Kidney glomerular epithelial cell (primary cell): ENCODE results near the gene PPP5C.
"Not testable (repeated sequence)": the region's sequence is repeated elsewhere in the genome, so short reads cannot be mapped to it uniquely, and the experiment has no call there.

Experiments
- DNase-seq: peaks from one replicate; lab custom pipeline; 2025; lab: John Stamatoyannopoulos, UW

PPP5C gene

GRCh38 chr19:46366620-46367292 is 19.9 kb downstream of the PPP5C start:
- no peak for DNase-seq

- no peak for DNase-seq
Observed at GRCh38 chr19:46367426-46367825, 20.5 kb downstream of the PPP5C start.

DNA sequence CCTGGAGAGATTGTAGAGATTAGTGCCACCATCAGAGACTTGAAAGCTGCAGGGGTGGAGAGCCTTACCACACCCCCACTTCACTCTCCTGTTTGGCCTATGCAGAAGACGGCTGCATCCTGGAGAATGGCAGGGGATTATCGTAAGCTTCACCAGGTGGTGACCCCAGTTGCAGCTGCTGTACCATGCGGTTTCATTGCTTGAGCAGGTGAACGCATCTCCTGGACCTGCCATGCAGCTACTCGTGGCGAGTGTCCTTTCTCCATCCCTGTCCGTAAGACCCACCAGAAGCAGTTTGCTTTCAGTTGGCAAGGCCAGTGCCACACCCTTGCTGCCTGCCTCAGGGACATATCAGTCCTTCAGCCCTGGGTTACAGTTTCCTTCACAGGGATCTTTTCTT is 21.2 kb downstream of the PPP5C start:
- no peak for DNase-seq

GRCh38 chr19:46369817-46370216 is 22.9 kb downstream of the PPP5C start:
- DNase-seq = no peak

GRCh38 chr19:46371371-46371901 is 24.5 kb downstream of the PPP5C start:
- DNase-seq = no peak

- DNase-seq = no peak
Observed at GRCh38 chr19:46372901-46373490, 26.1 kb downstream of the PPP5C start.

DNA sequence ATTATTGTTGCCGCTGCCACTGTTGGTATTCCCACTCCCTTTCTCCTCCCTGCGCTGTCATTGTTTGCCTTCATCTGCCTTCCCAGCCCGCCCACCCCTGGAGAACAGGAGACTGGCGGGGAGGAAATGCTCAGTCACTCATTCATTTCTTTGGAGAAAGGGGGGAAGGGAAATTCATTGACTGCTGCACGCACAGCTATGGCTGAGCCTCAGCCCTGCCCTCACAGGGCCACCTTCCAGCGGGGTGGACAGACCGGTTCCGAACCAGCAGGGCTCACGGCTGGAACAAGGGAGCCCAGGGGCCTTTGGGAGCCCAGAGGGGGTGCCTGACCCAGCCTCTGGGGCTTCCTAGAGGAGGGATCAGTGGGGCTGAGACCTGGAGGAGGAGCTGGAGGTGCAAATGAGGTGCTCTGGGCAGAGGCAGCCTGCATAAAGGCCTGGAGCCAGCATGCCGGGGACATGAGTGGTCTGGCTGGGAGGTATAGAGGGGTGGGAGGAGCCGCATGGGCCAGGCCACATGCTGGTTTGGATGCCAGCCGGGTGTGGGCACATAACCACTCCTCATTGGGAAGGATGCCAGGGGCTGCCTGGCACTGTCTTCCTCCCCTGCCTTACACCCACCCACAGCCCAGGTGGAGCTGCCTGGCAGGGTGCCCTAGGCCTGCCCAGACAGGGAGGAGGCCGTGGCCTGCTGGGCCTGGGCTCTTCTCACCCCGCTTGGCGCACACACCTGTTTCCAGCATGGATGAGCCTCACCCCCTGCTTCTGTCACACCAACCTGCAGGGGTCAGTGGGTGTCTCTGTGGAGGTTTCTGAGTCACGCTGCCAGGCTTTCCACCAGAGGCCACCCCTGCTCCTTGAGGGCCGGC is 26.8 kb downstream of the PPP5C start:
- DNase-seq = peak; percentile 96

DNA sequence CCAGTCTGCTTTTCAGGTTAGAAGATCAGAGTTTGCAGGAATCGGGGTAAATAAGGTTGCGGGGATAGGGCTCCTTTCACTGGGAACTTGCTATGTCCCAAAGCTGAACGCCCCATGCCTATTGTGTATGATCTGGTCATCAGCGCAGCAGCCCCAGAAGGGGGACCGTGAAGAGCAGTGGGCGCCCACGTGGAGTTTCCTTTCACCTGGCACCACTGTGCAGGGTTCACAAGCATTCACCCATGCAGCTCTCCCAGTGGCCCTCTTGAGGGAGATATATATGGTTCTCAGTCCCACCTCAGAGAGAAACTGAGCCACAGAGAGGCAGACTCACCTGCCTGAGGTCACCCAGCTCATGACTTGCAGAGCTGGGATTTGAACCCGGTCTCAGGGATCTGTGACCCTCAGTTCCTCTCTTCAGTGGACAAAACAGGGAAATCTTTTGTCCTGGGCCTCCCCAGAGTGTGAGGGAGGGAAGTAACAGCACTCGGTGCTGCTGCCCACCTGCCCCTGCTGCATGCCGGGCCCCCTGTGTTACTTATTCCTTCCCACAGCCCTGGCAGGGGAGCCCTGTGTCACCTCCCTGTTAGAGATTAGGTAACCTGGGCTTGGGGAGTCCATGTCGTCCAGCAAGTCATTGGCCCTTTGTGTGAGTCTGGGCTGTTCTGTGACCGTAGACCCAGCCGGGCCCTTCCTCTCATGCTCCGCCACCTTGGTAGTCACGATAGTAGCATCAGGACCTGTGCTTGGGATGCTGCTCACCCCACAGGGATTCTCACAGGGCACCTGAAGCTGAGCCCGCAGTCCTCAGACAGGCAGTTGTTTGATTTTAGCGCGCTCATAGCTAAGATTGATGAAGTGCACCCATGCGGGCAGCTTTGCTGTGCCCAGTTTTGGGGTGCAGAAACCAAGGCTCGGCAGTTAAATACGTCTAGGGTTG is 27.9 kb downstream of the PPP5C start:
- DNase-seq = no peak

DNA sequence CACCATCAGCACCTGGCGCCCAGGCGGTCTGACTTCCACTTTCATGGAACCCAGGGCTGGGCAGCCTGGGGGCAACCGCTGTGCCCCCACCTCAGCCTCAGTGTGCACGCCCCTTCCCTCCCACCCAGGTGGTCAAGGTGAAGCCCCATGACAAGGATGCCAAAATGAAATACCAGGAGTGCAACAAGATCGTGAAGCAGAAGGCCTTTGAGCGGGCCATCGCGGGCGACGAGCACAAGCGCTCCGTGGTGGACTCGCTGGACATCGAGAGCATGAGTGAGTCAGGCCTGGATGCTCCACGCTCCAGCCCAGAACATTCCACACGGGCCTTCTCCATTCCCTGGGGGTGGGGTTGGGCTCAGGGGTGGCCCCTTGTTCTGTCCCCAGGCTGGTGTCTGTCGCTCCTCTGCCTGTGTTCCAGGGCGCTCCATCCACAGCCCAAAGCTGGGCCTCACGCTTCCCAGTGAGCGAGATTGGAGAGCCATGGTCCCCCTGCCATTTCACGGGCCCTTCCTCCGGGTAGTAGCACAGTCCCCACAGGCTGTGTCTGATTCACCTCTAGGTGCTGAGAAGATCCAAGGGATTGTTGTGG is 28.7 kb downstream of the PPP5C start:
- DNase-seq = not testable (repeated sequence)

GRCh38 chr19:46376241-46377153 is 29.6 kb downstream of the PPP5C start:
- DNase-seq = no peak

DNA sequence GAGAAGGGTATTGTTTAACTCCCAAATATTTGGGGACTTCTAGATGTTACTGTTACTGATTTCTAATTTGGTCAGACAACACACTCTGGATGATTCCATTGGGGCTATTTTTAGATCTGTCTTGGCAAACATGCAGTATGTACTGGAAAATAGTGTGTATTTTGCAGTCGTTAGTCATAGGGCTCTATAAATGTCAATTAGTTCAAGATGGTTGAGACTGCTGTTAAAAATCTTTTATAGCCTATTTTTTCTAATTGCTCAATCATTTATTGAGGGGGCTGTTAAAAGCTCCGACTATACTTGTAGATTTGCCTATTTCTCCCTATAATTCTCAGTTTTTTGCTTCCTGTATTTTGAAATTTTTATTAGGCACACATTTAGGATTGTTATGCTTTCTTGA is 31.4 kb downstream of the PPP5C start:
- DNase-seq = no peak

GRCh38 chr19:46380690-46381089 is 33.8 kb downstream of the PPP5C start:
- DNase-seq = no peak

- no peak for DNase-seq
Observed at GRCh38 chr19:46381346-46381745, 34.5 kb downstream of the PPP5C start.

DNA sequence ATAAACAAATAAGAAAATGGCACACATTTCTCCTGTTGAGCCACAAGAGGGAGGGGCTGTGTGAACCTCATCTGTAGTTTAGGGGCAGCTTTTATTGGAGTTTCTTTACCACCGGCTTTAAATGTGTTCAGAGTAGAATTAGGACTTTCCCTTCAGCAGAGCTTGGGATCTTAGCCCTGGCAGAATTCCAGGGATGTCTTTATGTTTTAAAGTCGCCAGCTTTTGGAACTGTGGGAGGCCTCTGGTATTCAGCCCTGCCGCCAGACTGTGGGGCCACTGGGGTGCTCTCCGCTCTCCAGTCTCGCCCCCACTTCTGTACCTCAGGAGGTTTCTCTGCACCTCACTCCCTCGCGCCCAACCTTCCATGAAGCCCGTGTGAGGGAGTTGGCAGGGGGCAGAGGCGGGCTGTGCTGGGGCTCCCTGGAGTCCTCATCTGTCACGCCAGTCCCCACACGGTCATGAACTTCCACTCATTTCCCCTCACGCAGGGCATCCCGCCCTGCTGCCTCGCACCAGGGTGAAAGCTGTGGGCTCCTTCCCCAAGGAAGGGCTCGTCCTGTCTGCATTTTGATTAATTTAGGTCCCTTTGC is 35.0 kb downstream of the PPP5C start:
- no peak for DNase-seq

GRCh38 chr19:46383171-46383815 is 36.4 kb downstream of the PPP5C start:
- no peak for DNase-seq

GRCh38 chr19:46383846-46384245 is 37.0 kb downstream of the PPP5C start:
- no peak for DNase-seq

DNA sequence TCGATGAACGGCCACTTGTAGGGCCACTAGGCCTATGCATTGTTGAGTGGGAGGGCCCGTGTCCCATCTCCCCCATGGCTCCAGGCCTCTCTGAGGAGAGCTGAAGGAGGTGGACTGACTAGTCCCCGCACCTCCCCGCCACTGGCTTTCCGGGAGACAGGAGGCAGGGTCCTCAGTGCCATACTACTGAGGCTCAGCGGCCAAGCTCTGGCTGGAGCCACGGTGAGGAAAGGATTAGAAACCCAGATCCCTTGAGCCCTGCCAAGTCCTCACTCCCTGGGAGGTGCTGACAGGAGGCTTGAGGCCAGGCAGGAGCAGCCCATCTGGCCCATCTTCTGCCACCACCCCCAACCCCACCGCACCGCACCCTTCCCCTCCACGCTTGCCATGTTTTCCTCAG is 37.5 kb downstream of the PPP5C start:
- DNase-seq = no peak

- DNase-seq = no peak
Observed at GRCh38 chr19:46385636-46386035, 38.7 kb downstream of the PPP5C start.

- no peak for DNase-seq
Observed at GRCh38 chr19:46386151-46386550, 39.3 kb downstream of the PPP5C start.
